Progenitor cell of endocrine pancreas (in vitro differentiated cells): ENCODE data around the gene HIVEP3. TPM values are rescaled to one million over a fixed set of nuclear protein-coding genes. Genes with fewer than 3 reads are reported as not detected.

Experiments used
- DNase-seq: peaks from one replicate; pipeline ENCODE4 v3.0.0; 2021; ENCODE audit warnings: low spot score; ENCODE audit not compliant: unreplicated experiment
- H3K27ac Mint-ChIP-seq: 2 replicates; pipeline ENCODE4 v1.8.0; 2021; ENCODE audit warnings: mild to moderate bottlenecking, moderate library complexity, mixed read lengths
- H3K27me3 Mint-ChIP-seq: 2 replicates; pipeline ENCODE4 v1.8.0; 2021; ENCODE audit warnings: mixed read lengths
- H3K36me3 Mint-ChIP-seq: 2 replicates; pipeline ENCODE4 v1.8.0; 2022; ENCODE audit warnings: mixed read lengths; ENCODE audit not compliant: insufficient read depth
- H3K4me1 Mint-ChIP-seq: 2 replicates; pipeline ENCODE4 v1.8.0; 2021; ENCODE audit warnings: low read depth, mixed read lengths
- H3K4me3 Mint-ChIP-seq: 2 replicates; pipeline ENCODE4 v1.8.0; 2021; ENCODE audit warnings: low read depth, mild to moderate bottlenecking, moderate library complexity, mixed read lengths
- H3K9me3 Mint-ChIP-seq: 2 replicates; pipeline ENCODE4 v1.8.0; 2021; ENCODE audit warnings: low read depth, mixed read lengths
- total RNA-seq: library from RNA; stranded (reverse); gene quantifications from 2 replicates; pipeline ENCODE4 v1.2.1, GENCODE V29; 2021
- TF ChIP-seq, protein P1 (sequence below): fragments of 200-600 bp; sonication (generic); IDR thresholded peaks from one replicate; pipeline ENCODE4 v1.5.0; 2021; ENCODE audit warnings: antibody characterized with exemption, mild to moderate bottlenecking; ENCODE audit not compliant: unreplicated experiment

The HIVEP3 gene
- total RNA-seq, 1 donor from 2014 or later = 1.1 TPM

- no peak overlapping the region for H3K27ac Mint-ChIP-seq
- no peaks in the 10 kb centered on the region for H3K4me1 Mint-ChIP-seq
- peaks cover 11% of the 10 kb centered on the region for H3K27me3 Mint-ChIP-seq
- H3K9me3 Mint-ChIP-seq = peaks cover 8% of the 10 kb centered on the region
- H3K4me3 Mint-ChIP-seq = no peak overlapping the region
- TF ChIP-seq, protein P1, sequence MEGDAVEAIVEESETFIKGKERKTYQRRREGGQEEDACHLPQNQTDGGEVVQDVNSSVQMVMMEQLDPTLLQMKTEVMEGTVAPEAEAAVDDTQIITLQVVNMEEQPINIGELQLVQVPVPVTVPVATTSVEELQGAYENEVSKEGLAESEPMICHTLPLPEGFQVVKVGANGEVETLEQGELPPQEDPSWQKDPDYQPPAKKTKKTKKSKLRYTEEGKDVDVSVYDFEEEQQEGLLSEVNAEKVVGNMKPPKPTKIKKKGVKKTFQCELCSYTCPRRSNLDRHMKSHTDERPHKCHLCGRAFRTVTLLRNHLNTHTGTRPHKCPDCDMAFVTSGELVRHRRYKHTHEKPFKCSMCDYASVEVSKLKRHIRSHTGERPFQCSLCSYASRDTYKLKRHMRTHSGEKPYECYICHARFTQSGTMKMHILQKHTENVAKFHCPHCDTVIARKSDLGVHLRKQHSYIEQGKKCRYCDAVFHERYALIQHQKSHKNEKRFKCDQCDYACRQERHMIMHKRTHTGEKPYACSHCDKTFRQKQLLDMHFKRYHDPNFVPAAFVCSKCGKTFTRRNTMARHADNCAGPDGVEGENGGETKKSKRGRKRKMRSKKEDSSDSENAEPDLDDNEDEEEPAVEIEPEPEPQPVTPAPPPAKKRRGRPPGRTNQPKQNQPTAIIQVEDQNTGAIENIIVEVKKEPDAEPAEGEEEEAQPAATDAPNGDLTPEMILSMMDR = no peak
- DNase-seq = no peak
- no peaks in the 10 kb centered on the region for H3K36me3 Mint-ChIP-seq
Measured at GRCh38 chr1:41547336-41547735, 371.4 kb downstream of the HIVEP3 start.

- no peak for DNase-seq
- TF ChIP-seq, protein P1 = no peak
- H3K9me3 Mint-ChIP-seq = peaks cover 8% of the 10 kb centered on the region
- no peaks in the 10 kb centered on the region for H3K36me3 Mint-ChIP-seq
- H3K4me1 Mint-ChIP-seq = no peaks in the 10 kb centered on the region
- no peak overlapping the region for H3K4me3 Mint-ChIP-seq
- no peak overlapping the region for H3K27ac Mint-ChIP-seq
- H3K27me3 Mint-ChIP-seq = peaks cover 11% of the 10 kb centered on the region
Measured at GRCh38 chr1:41546833-41547135, 371.9 kb downstream of the HIVEP3 start.

GRCh38 chr1:41545996-41546832, 372.5 kb downstream of the HIVEP3 start:
- TF ChIP-seq, protein P1 = no peak
- no peaks in the 10 kb centered on the region for H3K36me3 Mint-ChIP-seq
- peaks cover 11% of the 10 kb centered on the region for H3K27me3 Mint-ChIP-seq
- no peak overlapping the region for H3K4me3 Mint-ChIP-seq
- H3K4me1 Mint-ChIP-seq = no peaks in the 10 kb centered on the region
- H3K9me3 Mint-ChIP-seq = peaks cover 8% of the 10 kb centered on the region
- no peak for DNase-seq
- H3K27ac Mint-ChIP-seq = no peak overlapping the region

- Mint-ChIP-seq H3K9me3 (no peaks in the 10 kb centered on the region), H3K4me3 (no peak overlapping the region), H3K36me3 (no peaks in the 10 kb centered on the region), H3K27ac (no peak overlapping the region), H3K4me1 (no peaks in the 10 kb centered on the region), H3K27me3 (peaks cover 14% of the 10 kb centered on the region)
- no peak for DNase-seq
- TF ChIP-seq, protein P1 = no peak
Measured at GRCh38 chr1:41542196-41542930, 376.4 kb downstream of the HIVEP3 start.

DNA sequence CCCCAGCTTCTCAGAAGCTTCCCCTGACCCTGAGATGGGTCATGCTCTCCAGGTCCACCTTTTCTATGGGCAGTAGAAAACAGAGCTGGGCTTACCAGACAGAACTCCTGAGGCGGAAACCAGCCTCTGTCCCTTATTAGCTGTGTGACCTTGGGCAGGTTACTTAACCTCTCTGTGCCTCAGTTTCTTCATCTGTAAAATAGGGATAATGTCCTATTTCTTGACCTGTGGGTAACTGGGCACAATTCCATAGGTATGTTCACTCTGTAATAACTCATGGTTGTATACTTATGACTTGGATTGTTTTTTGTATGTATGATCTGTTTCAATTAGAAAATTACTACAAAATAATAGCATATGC, 377.1 kb downstream of the HIVEP3 start:
- no peaks in the 10 kb centered on the region for H3K4me1 Mint-ChIP-seq
- peaks cover 17% of the 10 kb centered on the region for H3K27me3 Mint-ChIP-seq
- no peaks in the 10 kb centered on the region for H3K9me3 Mint-ChIP-seq
- no peaks in the 10 kb centered on the region for H3K36me3 Mint-ChIP-seq
- no peak overlapping the region for H3K4me3 Mint-ChIP-seq
- TF ChIP-seq, protein P1 = no peak
- DNase-seq = no peak
- H3K27ac Mint-ChIP-seq = no peak overlapping the region
